Dermis microvascular lymphatic vessel endothelial cell (primary cell): ENCODE data around the gene CSE1L. TPM values are rescaled to one million over a fixed set of nuclear protein-coding genes. Genes with fewer than 3 reads are reported as not detected.
"Not testable (repeated sequence)": the region's sequence is repeated elsewhere in the genome, so short reads cannot be mapped to it uniquely, and the experiment has no call there.

Experiments
- DNase-seq, 2 donors: peaks; one replicate each; pipeline versions ENCODE4 v3.0.0 to v3.0.0-alpha.2; 2010; ENCODE audit warnings: low read depth in 2 of 2
- total RNA-seq: library from RNA; depleted of rRNA; stranded (reverse); fragments of >200 nt; gene quantifications from 2 replicates; pipeline ENCODE4 v1.2.1, GENCODE V29; 2014

Gene CSE1L
- 55.9 and 82.3 TPM in 2 replicates for total RNA-seq

- DNase-seq = peak; percentile 92 to 97
Measured at GRCh38 chr20:49046087-49046900, at the start of gene CSE1L. CSE1L (plus strand) TSS chr20:49046312; CDS start chr20:49058464, 12,152 bp downstream.

GRCh38 chr20:48999890-49000870 lies 45.9 kb upstream of the CSE1L start:
- DNase-seq = peak in 1 of 2 donors; percentile 57

- DNase-seq = no peak
Measured at GRCh38 chr20:49001741-49002140, 44.4 kb upstream of the CSE1L start.

- DNase-seq = no peak
Measured at GRCh38 chr20:49006446-49006980, 39.6 kb upstream of the CSE1L start.

GRCh38 chr20:49009899-49010631 lies 36.0 kb upstream of the CSE1L start:
- DNase-seq = no peak

GRCh38 chr20:49024220-49024619 lies 21.9 kb upstream of the CSE1L start:
- no peak for DNase-seq

- DNase-seq = not testable (repeated sequence)
Measured at GRCh38 chr20:49028177-49028576, 17.9 kb upstream of the CSE1L start.

GRCh38 chr20:49028684-49029083 lies 17.4 kb upstream of the CSE1L start:
- peak in 1 of 2 donors; percentile 25 for DNase-seq

- no peak for DNase-seq
Measured at GRCh38 chr20:49029203-49029602, 16.9 kb upstream of the CSE1L start.

- no peak for DNase-seq
Measured at GRCh38 chr20:49030954-49031619, 15.0 kb upstream of the CSE1L start.

GRCh38 chr20:49032455-49032854 lies 13.7 kb upstream of the CSE1L start:
- DNase-seq = no peak

- DNase-seq = no peak
Measured at GRCh38 chr20:49034070-49034732, 11.9 kb upstream of the CSE1L start.

GRCh38 chr20:49037962-49038387 lies 8.1 kb upstream of the CSE1L start:
- DNase-seq = no peak

GRCh38 chr20:49039854-49040253 lies 6.3 kb upstream of the CSE1L start:
- no peak for DNase-seq

GRCh38 chr20:49043000-49043399 lies 3.1 kb upstream of the CSE1L start:
- no peak for DNase-seq

GRCh38 chr20:49045440-49046086 lies 549 bp upstream of the CSE1L start:
- peak; percentile 30 to 66 for DNase-seq

- no peak for DNase-seq
Measured at GRCh38 chr20:49052334-49052733, 6.2 kb downstream of the CSE1L start.

GRCh38 chr20:49054056-49054643 lies 8.0 kb downstream of the CSE1L start:
- DNase-seq = peak; percentile 54 to 71

GRCh38 chr20:49063279-49063678 lies 17.2 kb downstream of the CSE1L start:
- DNase-seq = no peak
